PC-3 (cell line): Measurements from ENCODE around the gene CTTNBP2. TPM values are rescaled to one million over a fixed set of nuclear protein-coding genes. Genes with fewer than 3 reads are reported as not detected.
A peak's percentile ranks its signal among the peaks of the same experiment; 100 is the strongest.

ENCODE experiments used
- ATAC-seq: fragments of 200-7000 bp; cut with Tn5 transposase; 2 replicates; pipeline ENCODE4 v1.9.1; 2020; ENCODE audit warnings: mild to moderate bottlenecking, moderate library complexity
- BruUV-seq: library from RNA; stranded (reverse); fragments of 400-500 nt; replicated peaks from 2 replicates; lab custom pipeline; 2021; lab: Mats Ljungman, UMichigan
- CTCF ChIA-PET: fragments of 300-600 bp; sonication (Branson Sonifier 250); formaldehyde crosslinking; loops from one replicate; lab custom pipeline; 2022; ENCODE audit warnings: antibody characterized with exemption; lab: Charles Lee
- POLR2A ChIA-PET: fragments of 300-600 bp; sonication (Branson Sonifier 250); formaldehyde crosslinking; loops from one replicate; lab custom pipeline; 2022; ENCODE audit warnings: antibody characterized with exemption; ENCODE audit not compliant: unreplicated experiment; lab: Charles Lee
- DNase-seq: peaks from one replicate; pipeline ENCODE4 v3.0.0-alpha.2; 2015
- H2AFZ ChIP-seq: fragments of 300-600 bp; sonication (generic); 2 replicates; pipeline ENCODE4 v1.6.0; 2016; ENCODE audit warnings: antibody characterized with exemption, low read length
- H3F3A ChIP-seq: fragments of 300-600 bp; sonication (generic); one replicate; pipeline ENCODE4 v1.6.0; 2017; ENCODE audit warnings: antibody characterized with exemption, low read length, control low read depth, mild to moderate bottlenecking; ENCODE audit not compliant: unreplicated experiment
- H3K27ac ChIP-seq: fragments of 300-600 bp; sonication (generic); 2 replicates; pipeline ENCODE4 v1.5.1; 2016; ENCODE audit warnings: mild to moderate bottlenecking, low read length
- H3K27me3 ChIP-seq: fragments of 300-600 bp; sonication (generic); 2 replicates; pipeline ENCODE4 v1.6.1; 2016; ENCODE audit warnings: low read length, mixed read lengths
- H3K36me3 ChIP-seq: fragments of 300-600 bp; sonication (generic); 2 replicates; pipeline ENCODE4 v1.6.1; 2016; ENCODE audit warnings: low read depth, mixed run types, low read length, mixed read lengths
- H3K4me1 ChIP-seq: fragments of 300-600 bp; sonication (generic); 2 replicates; pipeline ENCODE4 v1.5.1; 2016; ENCODE audit warnings: low read length; ENCODE audit not compliant: insufficient read depth
- H3K4me2 ChIP-seq: fragments of 300-600 bp; sonication (generic); 2 replicates; pipeline ENCODE4 v1.6.0; 2016; ENCODE audit warnings: low read length
- H3K4me3 ChIP-seq: fragments of 300-600 bp; sonication (generic); 2 replicates; pipeline ENCODE4 v1.5.1; 2016; ENCODE audit warnings: mild to moderate bottlenecking, low read length, mixed read lengths
- H3K79me2 ChIP-seq: fragments of 300-600 bp; sonication (generic); 2 replicates; pipeline ENCODE4 v1.6.1; 2017; ENCODE audit warnings: low read length, mixed read lengths
- H3K9ac ChIP-seq: fragments of 300-600 bp; sonication (generic); 2 replicates; pipeline ENCODE4 v1.6.0; 2016; ENCODE audit warnings: mild to moderate bottlenecking, low read length
- H3K9me2 ChIP-seq: fragments of 300-600 bp; sonication (generic); replicated peaks from 2 replicates; pipeline ENCODE4 v1.6.1; 2016; ENCODE audit warnings: mixed run types, low read length, mixed read lengths
- H3K9me3 ChIP-seq: fragments of 300-600 bp; sonication (generic); 2 replicates; pipeline ENCODE4 v1.6.1; 2016; ENCODE audit warnings: low read length, mixed read lengths
- H4K20me1 ChIP-seq: fragments of 300-600 bp; sonication (generic); 2 replicates; pipeline ENCODE4 v1.6.1; 2016; ENCODE audit warnings: low read length, mixed read lengths
- CTCF ChIP-seq: fragments of 300-600 bp; sonication (generic); conservative IDR thresholded peaks from 2 replicates; pipeline ENCODE4 v1.5.1; 2017; ENCODE audit warnings: antibody characterized with exemption, low read depth, mild to moderate bottlenecking, low read length
- EZH2 ChIP-seq: fragments of 300-600 bp; sonication (generic); IDR thresholded peaks from one replicate; pipeline ENCODE4 v1.6.1; 2017; ENCODE audit warnings: antibody characterized with exemption, mild to moderate bottlenecking, low read length; ENCODE audit not compliant: unreplicated experiment
- EZH2phosphoT487 ChIP-seq: fragments of 300-600 bp; sonication (generic); IDR thresholded peaks from 2 replicates; pipeline ENCODE4 v1.6.1; 2018; ENCODE audit warnings: mild to moderate bottlenecking, antibody characterized with exemption, low read length, borderline replicate concordance
- intact Hi-C: fragments of 100-400 bp; cut with micrococcal nuclease; formaldehyde crosslinking; loops from 2 replicates; pipeline ENCODE4 v1.9.0; 2023
- total RNA-seq: library from RNA; depleted of rRNA; stranded (reverse); fragments of >200 nt; gene quantifications from 2 replicates; pipeline ENCODE4 v1.2.3, GENCODE V29; 2014

Gene CTTNBP2
- total RNA-seq, 1 experiment from 2014 or later: 1.1 TPM

GRCh38 chr7:117802660-117803059 is 70.6 kb downstream of the CTTNBP2 start:
- CTCF ChIA-PET: no interaction called here
- no peaks in the 10 kb centered on the region for H3K79me2 ChIP-seq
- no peak for TF ChIP-seq EZH2phosphoT487
- TF ChIP-seq EZH2: no peak
- TF ChIP-seq CTCF: no peak

GRCh38 chr7:117800841-117801240 is 72.4 kb downstream of the CTTNBP2 start:
- Histone ChIP-seq H3K79me2 (no peaks in the 10 kb centered on the region), H3K27ac (no peak overlapping the region), H3K9me3 (no peaks in the 10 kb centered on the region), H3K36me3 (no peaks in the 10 kb centered on the region), H3F3A (no peaks in the 10 kb centered on the region), H3K4me3 (no peak overlapping the region), H3K4me1 (no peaks in the 10 kb centered on the region), H3K27me3 (no peaks in the 10 kb centered on the region), H4K20me1 (no peaks in the 10 kb centered on the region), H3K9ac (no peak overlapping the region), H2AFZ (no peak overlapping the region), H3K9me2 (no peaks in the 10 kb centered on the region), H3K4me2 (no peak overlapping the region)
- DNase-seq (no peak), ATAC-seq (peak; percentile 18; the same call in 1 of the 2 replicates)
- ChIA-PET CTCF (interaction anchor here (0.8 kb wide), 1 partner anchor 148 kb away, joined by 3 read pairs; no protein-coding TSS in a partner anchor), POLR2A (no interaction called here)
- no TSS peak for BruUV-seq
- TF ChIP-seq EZH2phosphoT487 (no peak), EZH2 (no peak), CTCF (no peak)
- intact Hi-C loops: loop anchor here (1.0 kb wide), 2 partner anchors 14 to 72 kb away; partner anchors contain the start of gene CTTNBP2

More at GRCh38 chr7:117802660-117803059, 70.6 kb downstream of the CTTNBP2 start:
- Histone ChIP-seq H3K27ac (no peak overlapping the region), H3K36me3 (no peaks in the 10 kb centered on the region), H3K4me2 (no peak overlapping the region), H4K20me1 (no peaks in the 10 kb centered on the region), H3F3A (no peaks in the 10 kb centered on the region), H2AFZ (no peak overlapping the region), H3K9me2 (no peaks in the 10 kb centered on the region), H3K4me1 (no peaks in the 10 kb centered on the region), H3K4me3 (no peak overlapping the region), H3K9me3 (no peaks in the 10 kb centered on the region), H3K9ac (no peak overlapping the region), H3K27me3 (no peaks in the 10 kb centered on the region)
- POLR2A ChIA-PET: no interaction called here
- intact Hi-C loops: no loop called here
- no peak for DNase-seq
- BruUV-seq: no TSS peak
- no peak for ATAC-seq

- peak; percentile 75 for ATAC-seq
- H3K9me2 ChIP-seq: no peaks in the 10 kb centered on the region
- TF ChIP-seq CTCF: no peak
- no peak for TF ChIP-seq EZH2phosphoT487
- H3K9me3 ChIP-seq: no peaks in the 10 kb centered on the region
- BruUV-seq: no TSS peak
- H3K4me1 ChIP-seq: no peaks in the 10 kb centered on the region
- no peak overlapping the region; the same call in 1 of the 2 replicates for H3K27ac ChIP-seq
- H3K36me3 ChIP-seq: no peaks in the 10 kb centered on the region
- H3K4me3 ChIP-seq: no peak overlapping the region
- no peak overlapping the region for H2AFZ ChIP-seq
- H3K9ac ChIP-seq: no peak overlapping the region
- H3K4me2 ChIP-seq: peak overlapping the region; percentile 5; the same call in 1 of the 2 replicates
- intact Hi-C loops: loop anchor here (1.0 kb wide), 2 partner anchors 13 to 73 kb away; partner anchors contain the start of gene CTTNBP2
- H3F3A ChIP-seq: no peaks in the 10 kb centered on the region
- no peaks in the 10 kb centered on the region for H3K79me2 ChIP-seq
- CTCF ChIA-PET: no interaction called here
- no peaks in the 10 kb centered on the region for H4K20me1 ChIP-seq
- H3K27me3 ChIP-seq: no peaks in the 10 kb centered on the region
- POLR2A ChIA-PET: no interaction called here
- peak; percentile 34 for DNase-seq
Measured at GRCh38 chr7:117800406-117800805, 72.8 kb downstream of the CTTNBP2 start.
